ENCODE measurements around the gene PRR15L.

Gene PRR15L

DNA sequence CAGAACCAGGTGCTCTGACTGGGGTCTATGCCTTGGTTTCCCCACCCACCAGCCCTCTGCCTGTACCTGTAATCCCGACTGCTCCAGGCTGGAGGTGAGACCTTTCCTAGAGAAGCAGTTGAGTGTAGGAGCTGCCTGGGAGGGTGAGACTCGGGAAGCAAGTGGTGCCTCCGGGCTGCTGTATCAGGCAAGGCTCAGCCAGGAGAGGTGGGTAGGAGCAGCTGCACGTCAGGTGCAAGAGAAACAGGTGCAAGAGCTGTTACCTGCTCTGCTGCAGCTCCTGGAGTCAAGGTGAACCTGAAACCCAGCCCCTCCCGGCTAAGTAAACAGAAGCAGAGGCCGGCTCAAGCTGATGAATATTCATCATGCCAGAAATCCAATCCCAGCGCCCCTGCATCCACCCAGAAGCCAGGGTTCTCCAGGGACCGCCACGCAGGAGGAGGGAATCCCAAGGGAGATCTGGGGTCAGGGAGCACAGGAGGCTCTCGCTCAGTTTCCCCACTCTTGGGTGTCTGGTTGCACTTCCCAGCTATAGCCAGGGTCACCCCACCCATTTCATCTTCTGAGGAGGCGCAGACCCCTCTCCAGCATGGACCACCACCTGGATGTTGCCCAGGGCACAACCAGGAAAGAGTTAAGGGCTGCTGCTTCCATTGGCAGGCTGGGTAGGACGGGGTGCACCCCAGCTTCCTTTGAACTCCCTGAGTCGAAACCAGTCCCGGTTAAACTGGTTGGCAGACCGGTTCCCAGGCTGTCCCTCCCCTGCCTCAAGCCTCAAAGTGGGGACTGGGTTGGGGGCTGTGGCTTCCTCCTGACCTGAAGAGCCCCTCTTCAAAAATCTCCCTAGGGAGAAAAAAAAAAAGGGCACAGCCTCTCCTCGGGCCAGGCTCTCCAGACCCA lies at the start of gene PRR15L:
Gene PRR15L (minus strand): TSS at position 293 of the 900 bp plus-strand sequence. CDS start 4,649 bp downstream, outside the sequence.
- in situ Hi-C loops (cut with MboI; ENCODE audit: low sequenced_read_pairs, unreplicated experiment) = no loop called here
- TF ChIP-seq CTCF (IDR thresholded peaks at IDR 0.05; ENCODE audit: borderline replicate concordance, control extremely low read depth, extremely low read depth, insufficient read depth, missing control alignments) = no peak
- DNase-seq (ENCODE audit: low spot score) = no peak

DNA sequence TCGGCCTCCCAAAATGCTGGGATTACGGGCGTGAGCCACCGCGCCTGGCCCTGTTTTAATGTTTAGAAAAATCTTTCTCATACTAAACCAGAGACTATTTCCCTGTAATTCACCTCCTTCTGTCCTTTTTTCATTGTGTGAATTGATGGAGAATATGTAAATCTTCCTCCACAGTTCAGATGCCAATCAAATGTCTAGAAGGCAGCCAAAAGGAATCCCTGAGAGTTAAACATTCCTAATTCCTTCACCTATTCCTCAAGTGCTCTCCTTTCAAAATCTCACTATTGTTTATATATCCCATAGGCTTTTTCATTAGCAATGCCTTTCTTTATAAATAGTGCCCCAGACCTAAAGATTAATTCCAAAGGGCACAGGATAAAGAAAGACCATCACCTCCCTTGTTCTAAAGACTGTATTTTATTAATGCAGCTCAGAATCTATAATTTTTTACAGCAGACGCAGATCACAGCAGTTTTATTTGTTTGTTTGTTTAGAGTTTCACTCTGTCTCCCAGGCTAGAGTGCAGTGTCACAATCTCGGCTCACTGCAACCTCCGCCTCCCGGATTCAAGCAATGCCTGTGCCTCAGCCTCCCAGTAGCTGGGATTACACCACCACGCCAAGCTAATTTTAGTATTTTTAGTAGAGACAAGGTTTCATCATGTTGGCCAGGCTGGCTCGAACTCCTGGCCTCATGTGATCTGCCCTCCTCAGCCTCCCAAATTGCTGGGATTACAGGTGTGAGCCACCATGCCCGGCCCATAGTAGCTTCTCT lies 49.4 kb upstream of the PRR15L start:
- DNase-seq (ENCODE audit: low spot score) = no peak
- in situ Hi-C loops (cut with MboI; ENCODE audit: low sequenced_read_pairs, unreplicated experiment) = no loop called here
- no peak for TF ChIP-seq CTCF (IDR thresholded peaks at IDR 0.05; ENCODE audit: borderline replicate concordance, control extremely low read depth, extremely low read depth, insufficient read depth, missing control alignments)

- in situ Hi-C loops (cut with MboI; ENCODE audit: low sequenced_read_pairs, unreplicated experiment) = no loop called here
- TF ChIP-seq CTCF (IDR thresholded peaks at IDR 0.05; ENCODE audit: borderline replicate concordance, control extremely low read depth, extremely low read depth, insufficient read depth, missing control alignments) = no peak
- DNase-seq (ENCODE audit: low spot score) = no peak
Observed at GRCh38 chr17:48004983-48005382, 47.3 kb upstream of the PRR15L start.

DNA sequence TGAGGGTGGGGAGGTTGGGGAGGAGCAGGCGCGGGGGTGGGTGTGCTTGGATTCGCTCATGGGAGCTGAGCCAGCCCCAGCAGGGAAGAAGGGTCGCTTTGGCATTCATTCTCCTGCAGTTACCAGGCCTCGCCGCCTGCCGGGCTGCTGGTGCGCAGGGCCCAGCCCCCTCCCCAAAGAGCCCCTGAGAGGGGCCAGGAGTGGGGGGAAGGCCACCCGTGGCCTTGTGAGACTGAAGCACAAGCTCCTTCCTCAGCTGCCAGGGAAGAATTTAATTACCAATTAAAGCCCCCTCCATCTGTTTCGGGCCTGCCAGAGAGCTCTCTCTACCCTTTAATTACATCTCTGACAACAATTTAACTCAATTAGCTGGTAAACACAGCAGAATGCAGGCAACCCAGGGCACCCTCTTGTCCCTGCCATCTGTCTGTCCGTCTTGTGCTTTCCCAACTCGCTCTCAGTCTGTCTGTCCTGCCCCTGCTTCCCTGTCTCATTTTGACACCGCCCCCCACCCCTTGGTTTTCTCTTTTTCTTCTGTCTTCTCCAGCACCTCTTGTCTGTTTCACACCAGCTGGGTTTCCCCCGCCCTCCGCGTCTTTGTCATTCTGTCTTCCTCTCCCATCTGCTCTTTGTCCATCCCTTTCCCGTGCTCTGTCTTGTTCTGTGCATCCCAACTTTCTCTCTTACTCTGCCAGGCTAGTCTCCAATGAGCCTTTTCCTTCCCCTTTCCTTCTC lies 45.9 kb upstream of the PRR15L start:
- no peak for DNase-seq (ENCODE audit: low spot score)
- TF ChIP-seq CTCF (IDR thresholded peaks at IDR 0.05; ENCODE audit: borderline replicate concordance, control extremely low read depth, extremely low read depth, insufficient read depth, missing control alignments) = no peak
- in situ Hi-C loops (cut with MboI; ENCODE audit: low sequenced_read_pairs, unreplicated experiment) = no loop called here

GRCh38 chr17:48002916-48003416 lies 45.3 kb upstream of the PRR15L start:
- no peak for TF ChIP-seq CTCF (IDR thresholded peaks at IDR 0.05; ENCODE audit: borderline replicate concordance, control extremely low read depth, extremely low read depth, insufficient read depth, missing control alignments)
- in situ Hi-C loops (cut with MboI; ENCODE audit: low sequenced_read_pairs, unreplicated experiment) = no loop called here
- no peak for DNase-seq (ENCODE audit: low spot score)

Measured in GM13976 (cell line).